Measurements from ENCODE around the gene CYB561D1. TPM values are rescaled to one million over a fixed set of nuclear protein-coding genes. Genes with fewer than 3 reads are reported as not detected.
A peak's percentile ranks its signal among the peaks of the same experiment; 100 is the strongest.

The CYB561D1 gene
- total RNA-seq, 1 experiment from 2014 or later: 5.7 TPM

DNA sequence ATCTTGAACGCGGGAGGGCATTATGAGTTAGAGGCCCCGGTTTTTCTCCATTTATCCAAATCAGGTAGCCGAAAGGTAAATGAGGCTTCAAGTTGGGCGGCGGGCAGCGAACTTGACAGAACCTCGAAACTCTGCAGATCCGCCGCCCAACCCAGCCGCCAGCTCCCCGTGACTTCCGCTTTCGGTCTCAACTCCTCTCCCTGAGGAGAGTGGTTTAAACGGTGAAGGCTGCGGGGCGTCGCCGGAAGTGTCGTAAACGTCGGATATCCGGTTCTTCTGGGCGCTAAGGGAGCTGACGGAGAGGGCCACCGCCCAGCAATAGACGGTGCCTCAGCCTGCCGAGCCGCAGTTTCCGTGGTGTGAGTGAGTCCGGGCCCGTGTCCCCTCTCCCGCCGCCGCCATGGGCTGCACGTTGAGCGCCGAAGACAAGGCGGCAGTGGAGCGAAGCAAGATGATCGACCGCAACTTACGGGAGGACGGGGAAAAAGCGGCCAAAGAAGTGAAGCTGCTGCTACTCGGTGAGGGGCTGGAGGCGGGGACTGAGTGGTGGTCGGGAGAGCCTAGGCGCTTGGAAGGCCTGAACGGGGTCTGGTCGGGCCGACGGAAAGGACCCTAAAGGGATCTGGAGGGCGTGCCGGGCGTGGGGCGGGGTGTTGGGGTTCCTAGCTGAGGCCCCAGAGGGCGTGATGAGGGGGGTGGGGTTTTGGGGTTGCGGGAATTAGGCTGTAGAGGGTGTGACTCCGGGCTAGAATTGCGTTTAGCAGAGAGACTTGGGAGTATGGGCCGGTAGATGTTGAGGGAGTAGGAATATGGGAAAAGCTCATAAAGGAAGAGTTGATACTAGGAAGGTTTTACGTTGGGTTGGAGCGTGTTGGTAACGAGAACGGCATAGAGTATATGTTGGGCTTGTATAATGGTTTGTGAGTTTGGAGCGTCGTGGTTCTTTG lies 54.7 kb downstream of the CYB561D1 start, which contains the start of gene GNAI3:
TSS of gene GNAI3 (plus strand) at position 295 of the 947 bp plus-strand sequence. CDS start at position 401, 106 bp downstream.
- DNase-seq (ENCODE audit: low spot score): peak; percentile 94

Other genes with a start within 250 kb of the CYB561D1 start
- gene CELSR2, start 244.6 kb upstream of the CYB561D1 start, total RNA-seq (2014; rRNA removed; shearing (Covaris generic)): 10.3 and 14.9 TPM in 2 replicates
- gene PSRC1, start 210.9 kb upstream of the CYB561D1 start, total RNA-seq (2014; rRNA removed; shearing (Covaris generic)): 32.7 and 42.3 TPM in 2 replicates
- gene MYBPHL, start 187.1 kb upstream of the CYB561D1 start, total RNA-seq (2014; rRNA removed; shearing (Covaris generic)): 1.8 TPM in 1 of 2 replicates, not detected in the other
- gene SORT1, start 96.2 kb upstream of the CYB561D1 start, total RNA-seq (2014; rRNA removed; shearing (Covaris generic)): 15.9 and 22.7 TPM in 2 replicates
- 142 and 190 TPM in 2 replicates for gene PSMA5, start 67.6 kb upstream of the CYB561D1 start, total RNA-seq (2014; rRNA removed; shearing (Covaris generic))
- 0.24 TPM in 1 of 2 replicates, not detected in the other for gene SYPL2, start 27.5 kb upstream of the CYB561D1 start, total RNA-seq (2014; rRNA removed; shearing (Covaris generic))
- 3.0 and 5.4 TPM in 2 replicates for gene ATXN7L2, start 10.2 kb upstream of the CYB561D1 start, total RNA-seq (2014; rRNA removed; shearing (Covaris generic))
- gene AMIGO1, start 15.6 kb downstream of the CYB561D1 start, total RNA-seq (2014; rRNA removed; shearing (Covaris generic)): 0.10 TPM in 1 of 2 replicates, not detected in the other
- gene GPR61, start 45.8 kb downstream of the CYB561D1 start, total RNA-seq (2014; rRNA removed; shearing (Covaris generic)): not detected in 2 replicates
- gene GNAI3, start 54.5 kb downstream of the CYB561D1 start, total RNA-seq (2014; rRNA removed; shearing (Covaris generic)): 13.8 and 14.8 TPM in 2 replicates
- gene GNAT2, start 125.5 kb downstream of the CYB561D1 start, total RNA-seq (2014; rRNA removed; shearing (Covaris generic)): 0.41 TPM in 1 of 2 replicates, not detected in the other
- gene AMPD2, start 125.7 kb downstream of the CYB561D1 start, total RNA-seq (2014; rRNA removed; shearing (Covaris generic)): 47.5 and 75.8 TPM in 2 replicates
- 35.7 and 41.8 TPM in 2 replicates for gene GSTM4, start 162.0 kb downstream of the CYB561D1 start, total RNA-seq (2014; rRNA removed; shearing (Covaris generic))
- gene GSTM2, start 174.0 kb downstream of the CYB561D1 start, total RNA-seq (2014; rRNA removed; shearing (Covaris generic)): 8.9 and 16.9 TPM in 2 replicates
- gene GSTM1, start 193.7 kb downstream of the CYB561D1 start, total RNA-seq (2014; rRNA removed; shearing (Covaris generic)): not detected in 2 replicates
- gene GSTM5, start 218.2 kb downstream of the CYB561D1 start, total RNA-seq (2014; rRNA removed; shearing (Covaris generic)): 0.03 TPM in 1 of 2 replicates, not detected in the other
- gene GSTM3, start 246.9 kb downstream of the CYB561D1 start, total RNA-seq (2014; rRNA removed; shearing (Covaris generic)): 40.8 and 49.2 TPM in 2 replicates

Data from A172 (cell line).